CD4-positive, alpha-beta T cell (primary cell): Measurements from ENCODE around the gene TNS1. TPM values are rescaled to one million over a fixed set of nuclear protein-coding genes. Genes with fewer than 3 reads are reported as not detected.

Experiments
- ATAC-seq: fragments of 200-7000 bp; cut with Tn5 transposase; one replicate; pipeline ENCODE4 v1.10.0; 2022; ENCODE audit warnings: mild to moderate bottlenecking; ENCODE audit not compliant: poor library complexity
- CTCF ChIA-PET: fragments of 350-600 bp; sonication (Branson Sonifier 250); formaldehyde crosslinking; loops from one replicate; lab custom pipeline; 2021; ENCODE audit warnings: antibody characterized with exemption, inconsistent platforms; lab: Charles Lee
- POLR2A ChIA-PET: fragments of 350-600 bp; sonication (Branson Sonifier 250); formaldehyde crosslinking; loops from one replicate; lab custom pipeline; 2021; ENCODE audit warnings: antibody characterized with exemption, inconsistent platforms; lab: Charles Lee
- DNase-seq, 14 experiments: peaks; one replicate each; pipeline ENCODE4 v3.0.0-alpha.2; 2013 to 2020; ENCODE audit warnings: mixed read lengths in 2 of 14
- H3K27ac ChIP-seq, 2 donors: one replicate each; pipeline versions ENCODE4 v1.5.1 to v1.7.0; 2013; ENCODE audit warnings: low read length in 2 of 2, low read depth in 1 of 2, mild to moderate bottlenecking in 1 of 2
- H3K27me3 ChIP-seq, 2 experiments: 1 replicate in 1 of 2; 2 replicates in 1 of 2; pipeline versions ENCODE4 v1.6.1 to v1.7.0; 2013; ENCODE audit warnings: low read length in 2 of 2, control low read depth in 1 of 2, mild to moderate bottlenecking in 1 of 2, moderate library complexity in 1 of 2; ENCODE audit not compliant: insufficient read depth in 2 of 2, control insufficient read depth in 1 of 2
- H3K36me3 ChIP-seq: one replicate; pipeline ENCODE4 v1.6.1; 2013; ENCODE audit warnings: low read length, control low read depth; ENCODE audit not compliant: insufficient read depth
- H3K4me1 ChIP-seq: one replicate; pipeline ENCODE4 v1.6.1; 2013; ENCODE audit warnings: low read length, control low read depth; ENCODE audit not compliant: insufficient read depth
- H3K4me3 ChIP-seq: one replicate; pipeline ENCODE4 v1.5.1; 2013; ENCODE audit warnings: mild to moderate bottlenecking, low read length, moderate library complexity
- H3K9me3 ChIP-seq, 2 experiments: 1 replicate in 1 of 2; 2 replicates in 1 of 2; pipeline versions ENCODE4 v1.6.1 to v1.7.0; 2013; ENCODE audit warnings: low read length in 2 of 2, mild to moderate bottlenecking in 2 of 2, control low read depth in 1 of 2, moderate library complexity in 1 of 2; ENCODE audit not compliant: control insufficient read depth in 1 of 2, insufficient read depth in 1 of 2
- H3K27ac Mint-ChIP-seq: one replicate; pipeline ENCODE4 v1.8.0; 2020; ENCODE audit warnings: mixed read lengths
- H3K27me3 Mint-ChIP-seq: one replicate; pipeline ENCODE4 v1.8.0; 2021; ENCODE audit warnings: mixed read lengths
- H3K36me3 Mint-ChIP-seq: one replicate; pipeline ENCODE4 v1.8.0; 2021; ENCODE audit warnings: low read depth, mixed read lengths
- H3K4me1 Mint-ChIP-seq: one replicate; pipeline ENCODE4 v1.8.0; 2021; ENCODE audit warnings: low read depth, mixed read lengths
- H3K4me3 Mint-ChIP-seq: one replicate; pipeline ENCODE4 v1.8.0; 2020; ENCODE audit warnings: mild to moderate bottlenecking, mixed read lengths
- H3K9me3 Mint-ChIP-seq: one replicate; pipeline ENCODE4 v1.8.0; 2020; ENCODE audit warnings: mixed read lengths
- intact Hi-C, 2 experiments: fragments of 100-400 bp; cut with DNase I in 1 of 2; cut with micrococcal nuclease in 1 of 2; formaldehyde crosslinking; loops; one replicate each; pipeline versions ENCODE4 v1.15.1 to v1.9.0; 2023 to 2025; cut with DNase I, micrococcal nuclease
- total RNA-seq, 174 experiments: library from RNA in 2 of 174; stranded (reverse) in 2 of 174; gene quantifications; one replicate each; pipeline ENCODE4 v1.2.3 and lab custom pipeline; 2021 to 2026
- TF ChIP-seq, protein P1 (sequence below): fragments of 200-600 bp; IDR thresholded peaks from one replicate; pipeline ENCODE4 v1.8.0; 2022; ENCODE audit warnings: antibody characterized with exemption, mild to moderate bottlenecking

Gene TNS1
- total RNA-seq, 2 experiments from 2014 or later: 0.25 to 0.34 TPM

DNA sequence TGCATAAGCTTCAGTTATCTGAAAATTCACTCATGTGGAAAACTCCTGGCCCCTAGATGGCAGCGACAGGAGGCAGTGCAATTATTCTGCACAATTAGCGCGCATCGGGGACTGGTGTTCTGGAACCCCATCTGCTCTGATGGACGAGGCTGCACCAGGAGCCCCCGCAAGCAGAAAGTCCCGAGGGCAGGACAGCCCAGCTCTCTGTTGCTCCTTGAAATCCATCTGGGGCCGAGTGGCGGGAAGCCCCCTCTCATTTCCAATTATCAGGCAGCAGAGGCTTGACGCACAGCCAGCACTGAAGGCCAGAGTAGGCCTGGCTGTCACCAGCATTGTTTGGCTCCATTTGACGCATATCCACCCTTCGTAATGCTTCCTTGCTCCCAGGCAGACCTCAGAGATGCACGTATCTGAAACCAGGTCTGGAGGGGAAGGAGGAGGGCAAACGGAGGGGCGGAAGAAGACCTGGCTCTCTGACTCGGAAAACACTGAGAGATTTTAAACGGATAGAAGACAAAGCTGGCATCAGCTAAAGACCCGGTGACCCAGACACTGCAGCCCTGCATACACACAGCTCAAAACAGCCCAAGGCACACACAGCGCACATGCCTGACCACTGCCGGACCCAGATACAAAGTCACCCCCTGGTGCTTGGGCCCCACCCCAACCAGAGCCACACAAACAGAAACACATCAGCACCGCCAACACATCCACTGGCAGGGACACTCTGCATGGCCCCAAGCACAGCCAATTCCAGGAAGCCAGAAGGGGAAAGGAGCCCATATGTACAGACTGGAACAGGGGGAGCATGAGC, 69.8 kb downstream of the TNS1 start:
- H3K27ac Mint-ChIP-seq: no peak overlapping the region
- no peaks in the 10 kb centered on the region for H3K9me3 Mint-ChIP-seq
- intact Hi-C loops: no loop called here
- ATAC-seq (no peak), DNase-seq (no peak)
- POLR2A ChIA-PET: no interaction called here
- Histone ChIP-seq H3K27me3 (peaks cover 0 to 4% of the 10 kb centered on the region in 2 experiments), H3K9me3 (peaks cover 0 to 3% of the 10 kb centered on the region in 2 experiments), H3K27ac (no peak overlapping the region), H3K4me1 (peaks cover 3% of the 10 kb centered on the region), H3K36me3 (no peaks in the 10 kb centered on the region), H3K4me3 (no peak overlapping the region)
- CTCF ChIA-PET: no interaction called here
- TF ChIP-seq, protein P1, sequence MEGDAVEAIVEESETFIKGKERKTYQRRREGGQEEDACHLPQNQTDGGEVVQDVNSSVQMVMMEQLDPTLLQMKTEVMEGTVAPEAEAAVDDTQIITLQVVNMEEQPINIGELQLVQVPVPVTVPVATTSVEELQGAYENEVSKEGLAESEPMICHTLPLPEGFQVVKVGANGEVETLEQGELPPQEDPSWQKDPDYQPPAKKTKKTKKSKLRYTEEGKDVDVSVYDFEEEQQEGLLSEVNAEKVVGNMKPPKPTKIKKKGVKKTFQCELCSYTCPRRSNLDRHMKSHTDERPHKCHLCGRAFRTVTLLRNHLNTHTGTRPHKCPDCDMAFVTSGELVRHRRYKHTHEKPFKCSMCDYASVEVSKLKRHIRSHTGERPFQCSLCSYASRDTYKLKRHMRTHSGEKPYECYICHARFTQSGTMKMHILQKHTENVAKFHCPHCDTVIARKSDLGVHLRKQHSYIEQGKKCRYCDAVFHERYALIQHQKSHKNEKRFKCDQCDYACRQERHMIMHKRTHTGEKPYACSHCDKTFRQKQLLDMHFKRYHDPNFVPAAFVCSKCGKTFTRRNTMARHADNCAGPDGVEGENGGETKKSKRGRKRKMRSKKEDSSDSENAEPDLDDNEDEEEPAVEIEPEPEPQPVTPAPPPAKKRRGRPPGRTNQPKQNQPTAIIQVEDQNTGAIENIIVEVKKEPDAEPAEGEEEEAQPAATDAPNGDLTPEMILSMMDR: no peak
- H3K4me1 Mint-ChIP-seq: no peaks in the 10 kb centered on the region
- H3K36me3 Mint-ChIP-seq: no peaks in the 10 kb centered on the region
- no peak overlapping the region for H3K4me3 Mint-ChIP-seq
- peaks cover 10% of the 10 kb centered on the region for H3K27me3 Mint-ChIP-seq

DNA sequence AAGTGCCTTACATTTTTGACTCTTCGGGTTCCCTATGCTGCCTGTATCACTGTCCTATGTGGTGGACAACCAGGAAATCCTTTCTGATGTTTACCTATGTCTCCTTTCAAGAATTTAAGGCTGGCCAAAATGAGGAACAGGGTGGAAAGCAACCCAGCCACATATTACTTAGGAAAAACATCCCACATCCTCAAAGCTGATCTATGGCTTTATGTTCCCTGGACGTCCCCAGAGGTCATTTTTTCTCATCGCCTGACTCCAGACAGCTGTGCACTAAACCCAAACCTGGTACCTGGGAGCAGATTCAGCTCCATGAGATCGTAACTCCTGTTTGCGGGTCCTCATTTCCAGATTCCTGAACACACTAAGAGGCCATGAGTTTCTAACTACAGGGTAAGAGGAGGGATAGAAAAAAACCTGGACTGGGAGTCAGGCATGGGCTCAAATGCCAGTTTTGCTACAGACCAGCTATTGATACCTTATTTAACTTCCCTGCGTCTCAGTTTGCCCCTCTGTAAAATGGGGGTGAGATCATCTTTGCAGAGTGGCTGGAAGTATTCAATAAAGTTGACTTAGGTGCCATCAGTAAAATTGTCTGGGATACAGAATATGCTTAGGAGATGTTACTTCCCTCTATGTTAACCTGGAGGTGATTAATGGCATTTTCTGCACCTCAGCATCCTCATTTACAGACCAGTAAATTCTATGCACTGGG, 70.8 kb downstream of the TNS1 start:
- Mint-ChIP-seq H3K4me3 (no peak overlapping the region), H3K4me1 (no peaks in the 10 kb centered on the region), H3K27me3 (peaks cover 10% of the 10 kb centered on the region), H3K36me3 (no peaks in the 10 kb centered on the region), H3K9me3 (no peaks in the 10 kb centered on the region), H3K27ac (no peak overlapping the region)
- ChIA-PET POLR2A (no interaction called here), CTCF (no interaction called here)
- no peak overlapping the region for H3K4me3 ChIP-seq
- TF ChIP-seq, protein P1: no peak
- no peak for DNase-seq
- intact Hi-C loops: no loop called here
- H3K36me3 ChIP-seq: no peaks in the 10 kb centered on the region
- H3K27me3 ChIP-seq: peaks cover 0 to 4% of the 10 kb centered on the region in 2 experiments
- H3K4me1 ChIP-seq: peaks cover 3% of the 10 kb centered on the region
- no peak for ATAC-seq
- no peak overlapping the region for H3K27ac ChIP-seq
- H3K9me3 ChIP-seq: peaks cover 0 to 3% of the 10 kb centered on the region in 2 experiments

- DNase-seq (no peak), ATAC-seq (no peak)
- Mint-ChIP-seq H3K27me3 (peaks cover 10% of the 10 kb centered on the region), H3K36me3 (no peaks in the 10 kb centered on the region), H3K27ac (no peak overlapping the region), H3K4me1 (no peaks in the 10 kb centered on the region), H3K4me3 (no peak overlapping the region), H3K9me3 (no peaks in the 10 kb centered on the region)
- CTCF ChIA-PET: no interaction called here
- no peak overlapping the region for H3K27ac ChIP-seq
- H3K27me3 ChIP-seq: peaks cover 0 to 4% of the 10 kb centered on the region in 2 experiments
- POLR2A ChIA-PET: no interaction called here
- TF ChIP-seq, protein P1: no peak
- no peak overlapping the region for H3K4me3 ChIP-seq
- no peaks in the 10 kb centered on the region for H3K36me3 ChIP-seq
- H3K4me1 ChIP-seq: peaks cover 3% of the 10 kb centered on the region
- H3K9me3 ChIP-seq: peaks cover 0 to 3% of the 10 kb centered on the region in 2 experiments
- intact Hi-C loops: no loop called here
Observed at GRCh38 chr2:217930761-217931563, 71.8 kb downstream of the TNS1 start.
